GM18517 (cell line): ENCODE measurements around the gene PDE4D.

Source experiments
- ATAC-seq: cut with Tn5 transposase; IDR thresholded peaks from one replicate; pipeline ENCODE4 v1.9.1; 2021; ENCODE audit warnings: mild to moderate bottlenecking, moderate library complexity; ENCODE audit not compliant: unreplicated experiment

PDE4D gene

DNA sequence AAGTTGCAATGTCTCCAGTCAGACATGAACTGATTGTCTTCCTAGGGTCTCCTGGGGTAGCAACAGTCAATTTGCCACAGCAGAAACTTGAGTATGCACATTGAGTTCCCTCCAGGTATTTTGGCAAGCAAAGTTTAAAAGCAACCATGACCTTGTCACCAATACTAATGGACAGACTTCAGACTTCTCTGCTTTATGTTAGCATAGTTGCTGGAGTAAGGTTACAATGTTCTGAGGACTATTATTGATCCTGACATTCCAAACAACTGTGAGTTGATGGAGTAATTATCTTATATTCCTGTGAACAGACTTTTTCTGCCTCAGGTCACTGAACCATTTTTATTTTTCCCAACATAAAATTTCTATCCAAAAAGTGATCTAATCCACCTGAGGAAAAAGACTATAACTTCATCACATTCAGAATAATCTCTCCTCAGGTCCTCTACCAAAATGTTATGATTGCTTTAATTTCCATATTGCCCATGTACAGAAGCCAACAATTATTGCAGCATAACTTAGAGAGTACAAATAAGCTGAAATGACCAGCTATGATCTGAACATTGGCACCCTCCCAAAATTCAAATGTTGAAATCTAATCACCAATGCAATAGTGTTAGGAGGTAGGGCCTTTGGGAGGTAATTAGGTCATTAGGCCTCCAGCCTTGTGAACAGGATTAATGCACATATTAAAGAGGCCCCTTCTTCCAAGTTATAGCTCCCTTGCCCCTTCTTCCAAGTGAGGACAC, 228.3 kb downstream of the PDE4D start:
- ATAC-seq = no peak

DNA sequence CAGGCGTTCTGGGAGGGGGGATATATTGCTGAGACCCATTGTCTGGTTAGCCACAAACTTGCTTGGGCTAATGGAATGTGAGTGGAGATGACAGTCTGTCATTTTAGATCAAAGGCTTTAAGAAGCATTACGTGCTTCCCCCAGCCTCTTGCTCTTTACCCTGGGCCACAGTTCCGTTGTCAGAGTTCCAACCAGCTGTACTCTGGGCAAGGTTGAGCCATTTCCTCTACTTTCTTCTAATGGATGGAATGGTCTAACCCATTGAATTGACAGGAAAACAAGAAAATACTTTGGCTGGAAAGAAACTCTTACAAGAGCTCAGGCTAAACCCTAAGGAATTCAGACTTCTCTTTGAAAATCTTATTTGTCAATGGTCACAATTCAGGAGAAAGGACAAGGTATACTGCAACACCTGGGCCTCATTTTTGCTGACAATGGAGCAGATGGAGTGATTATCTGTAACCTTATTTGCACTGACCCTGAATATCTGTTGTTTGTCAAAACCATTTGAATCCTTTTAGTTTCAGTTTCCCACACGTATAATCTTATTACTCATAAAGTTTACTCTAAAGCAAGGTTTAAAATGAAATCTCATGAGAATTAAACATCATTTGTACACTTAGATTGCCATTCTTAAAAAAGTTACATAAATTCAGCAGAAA, 231.4 kb downstream of the PDE4D start:
- peak; percentile 56 for ATAC-seq

DNA sequence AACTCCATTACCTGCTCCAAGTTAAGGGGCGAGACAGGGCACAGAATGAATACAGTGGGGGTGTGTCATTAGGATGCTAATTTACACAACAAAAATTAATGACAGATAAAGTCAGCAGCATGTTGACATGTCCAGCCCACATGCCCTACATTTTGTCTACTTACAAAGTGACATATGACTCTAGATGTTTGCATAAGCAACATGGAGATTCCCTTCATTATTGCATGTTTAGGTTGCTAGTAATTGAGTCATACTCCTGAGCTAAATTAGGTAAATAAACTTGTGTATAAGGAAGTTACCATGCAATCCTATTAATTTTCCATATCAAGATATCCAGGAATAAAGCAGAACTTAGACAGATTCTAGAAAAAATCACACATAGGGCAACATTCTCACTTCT, 232.2 kb downstream of the PDE4D start:
- no peak for ATAC-seq

DNA sequence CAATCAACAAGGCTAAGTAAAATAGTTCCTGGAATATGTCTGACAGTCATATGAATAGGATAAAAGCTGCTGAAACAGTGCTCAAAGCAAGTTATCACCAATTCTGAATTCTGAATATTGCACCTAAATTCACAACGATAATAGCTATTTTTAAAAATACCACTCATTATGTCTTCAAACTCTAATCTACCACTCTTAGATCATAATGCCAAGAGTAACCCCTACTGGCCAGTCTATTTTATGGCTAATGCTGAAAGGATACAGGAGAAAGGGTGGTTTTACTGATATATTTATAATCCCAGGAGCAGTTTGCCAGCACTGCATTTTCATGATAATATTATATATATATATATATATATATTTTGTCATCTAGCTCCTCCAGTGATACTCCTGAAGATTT, 232.8 kb downstream of the PDE4D start:
- no peak for ATAC-seq

DNA sequence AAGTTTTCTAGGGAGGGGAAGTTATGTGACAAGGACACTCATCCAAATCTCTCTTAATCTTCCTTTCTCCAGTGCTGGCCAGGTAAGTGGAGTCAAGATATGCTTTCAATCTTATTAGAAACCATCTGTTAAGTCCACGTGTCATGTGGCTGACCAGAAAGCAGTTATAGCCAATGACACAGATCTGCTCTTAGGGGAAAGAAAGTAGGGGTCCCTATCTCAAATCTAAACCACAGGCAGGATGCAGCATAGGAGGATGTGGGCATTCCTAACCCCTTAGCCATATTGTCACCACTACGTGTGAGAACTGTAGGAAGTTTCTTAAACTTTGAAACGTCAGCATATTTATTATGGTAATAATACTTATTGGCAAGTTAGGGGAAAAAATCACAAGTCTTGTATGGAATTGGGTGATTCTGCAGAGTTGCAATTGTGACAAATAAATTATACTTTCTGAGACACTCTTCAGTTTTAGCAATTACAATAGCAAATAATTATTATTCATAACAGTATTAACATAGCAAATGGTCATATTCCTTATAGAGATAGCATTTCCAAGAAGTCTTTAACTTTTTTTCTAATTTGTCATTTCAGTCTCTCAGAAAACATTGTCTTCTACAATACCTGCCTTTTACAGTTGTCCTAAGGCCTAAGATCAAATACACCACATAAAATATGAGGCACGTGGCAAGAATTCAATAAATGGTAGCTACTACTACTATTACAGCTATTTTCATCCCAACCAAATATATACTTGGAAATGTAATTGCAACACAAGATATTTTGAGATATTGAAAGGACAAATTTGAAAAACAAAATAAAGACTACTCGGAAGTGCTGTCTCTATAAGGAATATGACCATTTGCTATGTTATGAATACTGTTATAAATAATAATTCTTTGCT, 236.9 kb downstream of the PDE4D start:
- no peak for ATAC-seq

DNA sequence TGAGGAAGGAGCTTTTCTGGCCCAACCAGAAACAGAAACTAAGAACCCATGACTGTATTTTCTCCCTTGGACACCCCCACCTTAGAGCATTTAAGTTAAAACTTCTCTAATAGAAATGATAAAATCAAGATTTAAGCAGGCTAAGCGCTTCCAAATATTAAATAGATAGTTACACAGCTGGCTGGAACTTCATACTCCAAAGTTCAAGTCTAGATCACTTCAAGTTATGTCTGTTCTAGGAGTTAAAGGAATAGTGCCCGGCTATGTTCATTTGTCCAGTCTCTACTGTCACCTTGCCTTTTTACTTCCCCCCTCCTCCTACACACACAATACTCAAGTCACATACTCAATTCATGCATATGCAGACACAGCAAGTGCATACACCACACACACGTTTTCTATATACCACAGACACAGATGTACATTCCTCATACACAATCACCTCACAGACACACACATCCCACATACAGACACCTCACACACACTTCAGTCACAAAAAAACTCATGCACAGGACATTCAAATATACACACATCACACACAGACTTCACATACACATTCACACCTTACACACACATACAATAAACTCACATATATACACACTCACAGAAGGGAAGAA, 237.7 kb downstream of the PDE4D start:
- ATAC-seq = no peak

DNA sequence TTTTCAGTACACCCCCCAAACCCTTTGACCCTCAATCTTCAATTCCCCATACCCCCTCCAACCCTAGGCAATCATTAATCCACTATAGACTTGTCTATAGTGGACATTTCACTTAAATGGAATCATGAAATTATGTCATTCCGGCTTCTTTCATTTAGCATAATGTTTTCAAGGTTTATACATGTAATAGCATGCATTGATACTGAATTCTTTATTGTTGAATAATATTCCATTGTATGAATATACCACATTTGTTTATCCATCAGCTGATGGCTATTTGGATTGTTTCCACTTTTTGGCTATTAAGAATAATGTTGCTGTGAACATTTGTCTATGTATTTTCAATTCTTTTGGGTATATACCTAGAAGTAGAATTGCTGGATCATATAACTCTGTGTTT, 238.8 kb downstream of the PDE4D start:
- no peak for ATAC-seq

DNA sequence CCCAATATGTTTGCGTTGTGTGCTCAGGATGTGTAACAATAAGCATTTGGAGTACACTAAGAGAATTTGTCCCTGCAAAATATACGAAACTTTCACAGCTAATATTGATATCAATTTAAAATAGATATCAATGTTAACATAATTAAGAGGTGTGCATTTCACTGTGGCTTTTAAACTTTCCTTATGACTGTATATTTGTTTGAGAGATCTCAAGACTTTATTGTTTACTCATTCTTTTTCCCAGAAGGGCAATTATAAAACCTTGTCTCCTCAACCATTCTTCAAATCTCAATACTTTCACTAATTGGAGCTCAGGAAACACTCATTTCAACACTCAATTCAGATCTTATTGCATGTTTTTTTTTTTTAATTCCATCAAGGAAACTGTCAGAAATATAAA, 241.1 kb downstream of the PDE4D start:
- no peak for ATAC-seq

DNA sequence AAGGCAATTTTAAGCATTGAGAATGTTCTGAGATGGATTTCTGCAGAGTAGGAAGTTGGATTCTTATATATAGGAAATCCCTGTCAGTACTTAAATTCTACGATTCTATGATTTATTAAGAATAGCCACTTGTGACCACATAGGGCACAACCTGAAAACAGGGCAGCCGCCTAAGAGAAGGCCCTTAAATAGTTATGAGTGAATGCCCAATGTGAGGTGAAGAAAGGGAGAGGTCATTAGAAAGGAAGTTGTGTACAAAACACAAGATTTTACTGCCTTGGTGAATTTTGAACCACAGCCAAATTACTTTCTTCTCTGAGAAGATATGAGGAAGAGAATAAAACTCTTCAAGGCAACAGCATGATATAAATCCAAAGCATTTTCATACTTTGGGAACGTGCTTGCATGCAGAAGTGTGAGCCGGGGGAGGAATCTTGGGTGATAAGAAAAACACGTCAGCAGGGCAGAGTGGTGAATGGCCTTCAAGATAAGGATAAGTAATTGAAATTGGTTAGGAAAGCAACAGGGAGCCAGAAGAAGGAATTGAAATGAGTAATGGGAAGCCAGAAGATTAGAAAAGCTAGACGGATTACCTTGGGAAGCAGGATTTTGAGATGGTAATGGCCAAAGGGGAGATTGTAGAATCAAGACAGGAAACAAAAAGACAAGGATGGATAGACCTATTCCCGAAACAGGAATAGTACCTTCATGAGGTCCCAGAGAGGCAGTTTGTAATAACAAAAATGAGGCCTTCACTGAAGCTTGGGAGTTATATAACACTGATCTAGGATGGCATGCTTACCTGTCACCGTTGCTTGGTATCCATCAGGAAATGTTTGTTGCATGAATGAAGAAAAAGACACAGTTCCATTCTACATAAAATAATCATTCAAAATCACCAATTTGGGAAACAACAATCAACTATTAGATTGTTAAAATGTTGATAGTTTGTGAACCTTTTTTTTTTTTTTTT, 244.3 kb downstream of the PDE4D start:
- no peak for ATAC-seq

DNA sequence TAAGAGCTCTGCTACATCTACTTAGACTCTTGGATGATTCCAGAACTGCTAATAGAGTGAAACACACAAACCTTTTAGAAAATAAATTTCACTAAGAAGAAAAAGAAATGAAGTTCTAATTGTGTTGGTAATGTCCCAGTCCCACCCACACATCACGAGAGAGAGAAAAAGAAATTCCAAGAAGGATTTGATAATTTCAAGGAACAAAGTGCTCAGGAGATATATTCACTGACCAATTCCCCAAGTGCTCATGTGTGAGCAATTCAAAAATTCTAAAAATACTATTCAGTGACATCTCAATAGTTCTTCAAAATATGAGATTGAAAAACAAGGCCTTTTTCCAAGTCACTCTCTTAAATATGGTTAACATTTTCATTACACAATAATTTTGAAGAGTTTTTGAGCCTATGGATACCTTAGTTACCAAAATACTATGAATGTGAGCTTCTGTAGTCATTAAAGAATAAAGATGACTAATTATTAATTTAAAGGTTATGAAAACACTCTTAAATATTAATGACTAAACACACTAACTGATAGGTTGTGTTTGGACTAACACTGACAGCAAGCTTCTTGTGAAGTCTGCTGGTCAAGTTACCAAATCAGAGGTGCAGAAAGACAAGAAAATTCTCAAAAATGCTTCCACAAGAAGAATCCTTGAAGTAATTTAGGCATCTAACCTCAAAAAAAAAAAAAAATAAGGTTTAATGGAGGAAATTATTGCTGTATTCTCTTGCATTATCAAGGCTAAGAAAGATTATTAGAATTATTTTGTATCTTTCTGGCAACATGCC, 245.3 kb downstream of the PDE4D start:
- no peak for ATAC-seq

DNA sequence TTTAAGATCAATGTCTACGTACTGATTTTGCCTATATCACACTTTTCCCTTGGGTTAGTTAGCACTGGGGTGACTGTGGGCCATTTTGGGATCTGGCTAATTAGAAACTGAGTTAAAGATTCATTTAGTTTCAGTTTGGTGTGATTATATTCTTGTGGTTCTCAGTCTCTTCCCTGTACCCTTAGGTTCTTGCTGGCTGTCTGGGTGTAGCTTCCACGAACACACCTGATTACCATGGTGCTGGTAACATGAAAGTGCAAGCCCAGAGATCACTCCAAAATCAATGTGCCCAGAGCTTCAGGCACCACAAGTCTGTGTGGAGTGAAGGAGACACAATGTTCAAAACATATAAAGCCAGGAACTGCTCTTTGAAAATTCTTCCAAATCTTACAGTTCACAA, 248.1 kb downstream of the PDE4D start:
- no peak for ATAC-seq

DNA sequence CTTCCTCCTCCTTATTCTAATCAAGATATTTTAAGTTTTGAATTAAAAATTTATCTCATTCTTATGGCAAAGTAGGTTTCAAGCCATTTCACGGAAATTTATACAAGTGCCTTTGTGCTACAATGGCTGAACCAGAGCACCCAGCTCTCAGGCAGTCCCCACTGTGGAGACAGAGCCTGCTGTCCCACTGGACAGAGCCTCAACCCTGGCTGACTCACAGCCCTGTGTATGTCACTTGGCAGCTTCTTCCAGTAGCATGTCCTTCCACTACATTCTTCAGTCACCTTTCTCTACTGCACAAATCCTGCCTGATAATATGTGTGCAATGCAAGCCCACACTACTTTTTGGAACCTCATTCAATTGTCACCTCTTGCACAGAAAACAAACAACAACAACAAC, 253.1 kb downstream of the PDE4D start:
- ATAC-seq = no peak

DNA sequence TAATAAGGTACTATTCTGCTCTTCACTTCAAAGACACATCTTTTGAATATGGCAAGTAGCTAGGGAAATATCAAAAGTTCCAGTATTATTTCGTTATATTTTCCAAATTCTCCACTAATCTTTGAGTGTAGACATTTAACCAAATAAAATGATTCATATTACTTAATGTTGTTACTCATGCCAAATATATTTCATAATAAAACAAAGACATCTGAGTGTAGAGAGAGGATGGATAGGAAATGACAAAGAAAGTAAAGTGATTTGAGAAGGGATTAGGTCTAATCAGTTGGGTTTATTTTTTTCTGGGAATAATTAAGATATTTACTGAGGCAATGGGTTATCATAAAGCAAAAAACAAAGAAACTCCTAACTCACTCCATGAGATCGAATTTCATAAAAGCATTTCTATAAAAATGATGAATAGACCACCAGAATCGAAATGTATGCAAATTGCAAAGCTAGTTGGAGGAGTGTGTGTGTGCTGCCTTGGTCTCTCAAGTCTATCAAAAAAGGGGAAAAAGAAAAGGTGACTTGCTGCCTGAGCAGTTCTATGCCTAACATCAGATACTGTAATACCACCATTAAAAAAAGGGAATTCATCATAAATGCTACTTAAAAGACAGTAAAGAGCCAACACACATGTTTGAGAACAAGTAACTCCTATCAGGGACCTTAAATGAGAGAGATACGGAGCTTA, 255.5 kb downstream of the PDE4D start:
- ATAC-seq = no peak

DNA sequence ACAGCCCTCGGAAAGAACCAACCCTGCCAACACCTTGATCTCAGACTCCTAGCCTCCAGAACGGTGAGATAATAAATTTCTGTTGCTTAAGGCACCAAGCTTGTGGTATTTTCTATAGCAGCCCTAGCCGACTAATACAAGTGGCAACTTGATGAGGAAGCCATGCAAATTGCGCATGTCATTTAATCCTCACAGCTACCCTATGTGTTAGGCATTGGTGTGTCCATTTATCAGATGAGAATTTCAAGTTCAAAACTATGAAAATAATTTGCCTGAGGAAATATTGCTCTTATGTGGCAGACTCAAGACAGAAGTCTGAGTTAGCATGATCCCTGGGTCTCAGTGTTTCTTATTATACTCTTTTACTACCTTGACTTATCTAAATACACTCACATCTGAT, 264.0 kb downstream of the PDE4D start:
- no peak for ATAC-seq

DNA sequence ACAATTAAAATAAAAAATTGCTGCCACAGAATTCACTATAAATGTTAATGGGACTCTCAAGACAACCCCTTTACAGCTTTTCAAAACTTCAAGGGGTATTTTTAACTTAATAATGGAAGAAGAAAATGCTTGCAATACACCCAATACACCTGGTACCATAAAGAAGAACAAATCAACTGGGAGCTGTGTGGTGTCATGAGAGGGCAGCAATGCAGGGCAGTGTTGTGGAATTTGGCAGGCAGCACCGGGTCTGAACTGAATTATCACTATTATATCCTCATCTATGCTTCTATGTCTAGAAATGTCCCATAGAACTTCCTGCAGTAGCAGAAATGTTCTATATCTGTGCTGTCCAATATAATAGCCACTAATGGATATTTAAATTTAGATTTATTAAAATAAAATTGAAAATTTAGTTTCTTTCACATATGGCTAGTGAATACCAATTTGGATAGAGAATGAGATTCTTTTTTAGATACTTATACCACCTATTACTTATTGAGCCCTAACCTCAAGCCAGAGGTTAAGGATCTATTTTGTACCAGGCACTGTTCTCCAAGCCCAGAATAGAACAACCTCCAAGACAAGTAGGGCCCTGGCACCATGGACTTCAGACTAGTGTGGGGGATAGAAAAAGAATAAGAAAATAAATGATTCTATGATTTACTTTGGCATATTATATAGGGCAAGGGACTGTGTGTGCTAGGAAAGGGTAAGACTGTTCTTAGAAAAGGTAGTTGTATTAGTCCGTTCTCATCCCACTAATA, 265.3 kb downstream of the PDE4D start:
- no peak for ATAC-seq

DNA sequence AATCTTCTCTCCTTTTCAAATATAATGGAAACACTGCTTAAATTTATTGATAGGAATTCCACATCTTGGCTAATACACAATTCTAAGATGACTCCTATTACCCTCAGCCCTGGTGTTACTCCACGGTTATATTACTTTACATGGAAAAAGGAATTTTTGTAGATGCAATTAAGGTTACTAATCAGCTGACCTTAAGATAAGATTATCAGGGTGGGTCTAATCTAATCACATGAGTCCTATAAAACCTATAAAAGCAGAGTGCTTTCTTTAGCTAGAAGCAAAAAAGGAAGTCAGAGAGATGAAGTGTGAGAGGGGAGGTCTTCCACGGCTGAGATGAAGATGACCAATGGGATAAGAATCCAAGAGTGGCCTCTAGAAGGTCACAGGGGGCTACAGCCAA, 268.6 kb downstream of the PDE4D start:
- ATAC-seq = no peak

DNA sequence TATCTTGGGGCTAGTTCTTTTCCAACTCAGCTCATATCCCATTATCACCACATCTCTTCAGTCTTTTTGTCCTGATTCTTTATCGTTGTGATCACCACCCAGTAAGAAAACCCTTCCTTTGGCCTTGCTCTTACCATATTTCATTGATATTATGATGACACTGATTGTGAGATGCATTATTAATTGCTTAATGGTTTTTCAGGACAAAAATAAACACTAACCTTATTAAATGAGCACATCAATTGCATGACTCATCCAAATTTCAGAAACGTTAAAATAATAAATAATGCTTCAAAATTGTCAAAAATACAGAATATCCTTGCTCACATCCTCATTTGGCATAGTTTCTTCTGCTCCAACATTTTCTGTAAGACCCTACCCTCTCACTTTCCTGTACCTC, 270.7 kb downstream of the PDE4D start:
- ATAC-seq = no peak

DNA sequence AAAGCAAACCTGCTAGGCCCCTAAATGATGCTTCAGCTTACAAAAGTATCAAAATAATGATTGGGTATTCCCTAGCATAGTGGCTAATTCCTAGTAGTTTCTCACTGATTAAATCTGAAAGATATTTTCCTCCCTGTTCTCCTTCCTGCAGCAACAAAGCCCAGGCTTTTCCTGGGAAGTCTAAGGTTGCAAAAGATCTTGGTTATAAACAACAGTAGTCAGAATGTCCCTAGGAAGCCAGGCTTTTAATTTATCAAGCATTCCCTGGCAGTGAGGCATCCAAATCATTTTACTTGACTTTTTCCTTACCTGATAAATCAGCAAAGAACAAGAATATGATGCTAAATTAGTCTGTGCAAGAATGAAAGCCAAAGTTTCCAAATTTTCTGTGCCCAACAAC, 272.0 kb downstream of the PDE4D start:
- no peak for ATAC-seq
